GM12872 (cell line): Measurements from ENCODE around the gene DOCK9.

Experiments used
- CTCF ChIP-seq: IDR thresholded peaks from 3 replicates; pipeline ENCODE4 v1.5.1; 2011; ENCODE audit warnings: low read depth, mild to moderate bottlenecking, low read length, moderate library complexity; ENCODE audit not compliant: insufficient read depth

DOCK9 gene

GRCh38 chr13:98809345-98809777 is 168.5 kb downstream of the DOCK9 start:
- no peak for TF ChIP-seq CTCF

- TF ChIP-seq CTCF = no peak
Measured at GRCh38 chr13:98807774-98808173, 170.1 kb downstream of the DOCK9 start.

- no peak for TF ChIP-seq CTCF
Measured at GRCh38 chr13:98804336-98804855, 173.5 kb downstream of the DOCK9 start.

- TF ChIP-seq CTCF = no peak
Measured at GRCh38 chr13:98803921-98804320, 173.9 kb downstream of the DOCK9 start.

GRCh38 chr13:98803111-98803561 is 174.7 kb downstream of the DOCK9 start:
- TF ChIP-seq CTCF = no peak

GRCh38 chr13:98802559-98802958 is 175.3 kb downstream of the DOCK9 start:
- TF ChIP-seq CTCF = no peak

- TF ChIP-seq CTCF = no peak
Measured at GRCh38 chr13:98801626-98802418, 176.0 kb downstream of the DOCK9 start.
